PC-9 (cell line): Measurements from ENCODE around the gene CD6. TPM values are rescaled to one million over a fixed set of nuclear protein-coding genes. Genes with fewer than 3 reads are reported as not detected.

ENCODE experiments used
- BruUV-seq: library from RNA; stranded (reverse); fragments of 400-500 nt; replicated peaks from 2 replicates; lab custom pipeline; 2021; lab: Mats Ljungman, UMichigan
- CTCF ChIA-PET: fragments of 300-600 bp; sonication (Branson Sonifier 250); formaldehyde crosslinking; loops from one replicate; lab custom pipeline; 2022; ENCODE audit warnings: antibody characterized with exemption; lab: Charles Lee
- POLR2A ChIA-PET: fragments of 300-600 bp; sonication (Branson Sonifier 250); formaldehyde crosslinking; loops from one replicate; lab custom pipeline; 2022; ENCODE audit warnings: antibody characterized with exemption; ENCODE audit not compliant: unreplicated experiment; lab: Charles Lee
- DNase-seq, 2 experiments: peaks; one replicate each; pipeline versions ENCODE4 v3.0.0 to v3.0.0-alpha.2; 2015 to 2022; ENCODE audit warnings: mixed read lengths in 1 of 2
- H2AFZ ChIP-seq: fragments of 200-600 bp; sonication (generic); 2 replicates; pipeline ENCODE4 v1.8.1; 2017; ENCODE audit warnings: antibody characterized with exemption
- H3F3A ChIP-seq: fragments of 200-600 bp; sonication (generic); 2 replicates; pipeline ENCODE4 v1.8.1; 2017; ENCODE audit warnings: antibody characterized with exemption, mild to moderate bottlenecking, low read depth; ENCODE audit not compliant: insufficient read depth
- H3K27ac ChIP-seq: fragments of 200-600 bp; sonication (generic); 2 replicates; pipeline ENCODE4 v1.6.1; 2016; ENCODE audit warnings: mixed run types
- H3K27me3 ChIP-seq: fragments of 200-600 bp; sonication (generic); 2 replicates; pipeline ENCODE4 v1.6.1; 2016; ENCODE audit warnings: low read depth, mixed run types; ENCODE audit not compliant: insufficient read depth
- H3K36me3 ChIP-seq: fragments of 200-600 bp; sonication (generic); 2 replicates; pipeline ENCODE4 v1.6.1; 2016; ENCODE audit warnings: low read depth, mixed run types
- H3K4me1 ChIP-seq: fragments of 200-600 bp; sonication (generic); replicated peaks from 2 replicates; pipeline ENCODE4 v1.6.1; 2016; ENCODE audit warnings: mixed run types; ENCODE audit not compliant: insufficient read depth
- H3K4me2 ChIP-seq: fragments of 200-600 bp; sonication (generic); 2 replicates; pipeline ENCODE4 v1.6.1; 2017; ENCODE audit warnings: mixed run types
- H3K4me3 ChIP-seq: fragments of 200-600 bp; sonication (generic); 2 replicates; pipeline ENCODE4 v1.6.1; 2016; ENCODE audit warnings: mixed run types
- H3K79me2 ChIP-seq: fragments of 200-600 bp; sonication (generic); 2 replicates; pipeline ENCODE4 v1.6.1; 2017; ENCODE audit warnings: low read depth, mixed run types
- H3K9me2 ChIP-seq: fragments of 200-600 bp; sonication (generic); 2 replicates; pipeline ENCODE4 v1.8.1; 2017; ENCODE audit warnings: mild to moderate bottlenecking; ENCODE audit not compliant: insufficient read depth
- H3K9me3 ChIP-seq: fragments of 200-600 bp; sonication (generic); 2 replicates; pipeline ENCODE4 v1.8.1; 2016; ENCODE audit warnings: low read depth; ENCODE audit not compliant: insufficient read depth
- H4K20me1 ChIP-seq: fragments of 200-600 bp; sonication (generic); 2 replicates; pipeline ENCODE4 v1.8.1; 2017; ENCODE audit not compliant: insufficient read depth
- EZH2 ChIP-seq: fragments of 200-600 bp; sonication (generic); IDR thresholded peaks from 2 replicates; pipeline ENCODE4 v1.8.0; 2017; ENCODE audit warnings: antibody characterized with exemption, low read depth
- intact Hi-C: fragments of 100-400 bp; cut with micrococcal nuclease; formaldehyde crosslinking; loops from one replicate; pipeline ENCODE4 v1.10.0; 2022; ENCODE audit not compliant: unreplicated experiment
- total RNA-seq: library from RNA; stranded (reverse); gene quantifications from 2 replicates; pipeline ENCODE4 v1.2.3, GENCODE V29; 2021
- TF ChIP-seq, protein P1 (sequence below): fragments of 200-600 bp; sonication (generic); conservative IDR thresholded peaks from 2 replicates; pipeline ENCODE4 v1.6.1; 2017; ENCODE audit warnings: mixed run types, antibody characterized with exemption, mild to moderate bottlenecking, moderate library complexity

The CD6 gene
- total RNA-seq, 1 experiment from 2014 or later: 0.74 TPM

GRCh38 chr11:60978546-60979380 lies 7.3 kb downstream of the CD6 start:
- H3K4me2 ChIP-seq: no peak overlapping the region
- BruUV-seq: no TSS peak

DNA sequence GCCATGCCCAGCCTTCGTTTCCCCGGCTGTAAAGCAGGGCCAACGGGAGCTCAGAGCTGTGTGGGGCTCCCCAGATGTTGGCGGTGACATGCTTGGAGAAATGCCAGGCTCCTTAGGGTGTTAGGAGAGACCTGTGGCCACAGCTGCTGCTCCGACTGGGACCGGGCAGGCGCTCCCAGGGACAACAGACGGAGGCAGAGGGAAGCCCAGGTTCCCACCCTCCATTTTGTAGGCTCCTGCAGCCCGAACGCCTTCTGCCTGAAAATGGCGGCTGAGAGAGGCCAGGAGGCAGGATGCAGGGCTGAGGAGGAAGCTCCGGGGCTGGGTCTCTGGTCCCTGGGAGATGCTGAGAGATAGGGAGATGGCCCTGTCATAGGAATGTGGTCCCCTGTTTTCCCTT lies 10.0 kb downstream of the CD6 start:
- H3K36me3 ChIP-seq: no peaks in the 10 kb centered on the region
- POLR2A ChIA-PET: no interaction called here
- H3K9me2 ChIP-seq: no peaks in the 10 kb centered on the region
- no peaks in the 10 kb centered on the region for H4K20me1 ChIP-seq
- H3K4me3 ChIP-seq: no peak overlapping the region
- peaks cover 10% of the 10 kb centered on the region for H3K4me1 ChIP-seq
- no peak for TF ChIP-seq EZH2
- TF ChIP-seq, protein P1, sequence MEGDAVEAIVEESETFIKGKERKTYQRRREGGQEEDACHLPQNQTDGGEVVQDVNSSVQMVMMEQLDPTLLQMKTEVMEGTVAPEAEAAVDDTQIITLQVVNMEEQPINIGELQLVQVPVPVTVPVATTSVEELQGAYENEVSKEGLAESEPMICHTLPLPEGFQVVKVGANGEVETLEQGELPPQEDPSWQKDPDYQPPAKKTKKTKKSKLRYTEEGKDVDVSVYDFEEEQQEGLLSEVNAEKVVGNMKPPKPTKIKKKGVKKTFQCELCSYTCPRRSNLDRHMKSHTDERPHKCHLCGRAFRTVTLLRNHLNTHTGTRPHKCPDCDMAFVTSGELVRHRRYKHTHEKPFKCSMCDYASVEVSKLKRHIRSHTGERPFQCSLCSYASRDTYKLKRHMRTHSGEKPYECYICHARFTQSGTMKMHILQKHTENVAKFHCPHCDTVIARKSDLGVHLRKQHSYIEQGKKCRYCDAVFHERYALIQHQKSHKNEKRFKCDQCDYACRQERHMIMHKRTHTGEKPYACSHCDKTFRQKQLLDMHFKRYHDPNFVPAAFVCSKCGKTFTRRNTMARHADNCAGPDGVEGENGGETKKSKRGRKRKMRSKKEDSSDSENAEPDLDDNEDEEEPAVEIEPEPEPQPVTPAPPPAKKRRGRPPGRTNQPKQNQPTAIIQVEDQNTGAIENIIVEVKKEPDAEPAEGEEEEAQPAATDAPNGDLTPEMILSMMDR: no peak
- H3K9me3 ChIP-seq: no peaks in the 10 kb centered on the region
- intact Hi-C loops: no loop called here
- H3F3A ChIP-seq: peaks cover 10% of the 10 kb centered on the region; the same call in 1 of the 2 replicates
- no peak overlapping the region for H3K27ac ChIP-seq
- no peak for DNase-seq
- CTCF ChIA-PET: no interaction called here
- no peak overlapping the region for H3K4me2 ChIP-seq
- H2AFZ ChIP-seq: no peak overlapping the region
- BruUV-seq: no TSS peak
- no peaks in the 10 kb centered on the region for H3K79me2 ChIP-seq
- H3K27me3 ChIP-seq: 0 out of 2 replicates have a peak, but pooled peaks cover 6% of the 10 kb centered on the region

More at GRCh38 chr11:60978546-60979380, 7.3 kb downstream of the CD6 start:
- Histone ChIP-seq H3K79me2 (no peaks in the 10 kb centered on the region), H3K9me2 (no peaks in the 10 kb centered on the region), H3F3A (no peaks in the 10 kb centered on the region), H3K9me3 (no peaks in the 10 kb centered on the region), H3K36me3 (no peaks in the 10 kb centered on the region), H3K4me1 (no peaks in the 10 kb centered on the region), H3K27me3 (0 out of 2 replicates have a peak, but pooled peaks cover 6% of the 10 kb centered on the region), H4K20me1 (no peaks in the 10 kb centered on the region), H2AFZ (no peak overlapping the region), H3K4me3 (no peak overlapping the region), H3K27ac (no peak overlapping the region)
- ChIA-PET CTCF (no interaction called here), POLR2A (interaction anchor here (0.6 kb wide), 1 partner anchor 180 kb away, joined by 9 read pairs; no protein-coding TSS in a partner anchor)
- TF ChIP-seq, protein P1: no peak
- TF ChIP-seq EZH2: no peak
- intact Hi-C loops: no loop called here
- DNase-seq: no peak

GRCh38 chr11:60982184-60982583 lies 10.7 kb downstream of the CD6 start:
- peaks cover 16% of the 10 kb centered on the region for H3K4me1 ChIP-seq
- H3K9me2 ChIP-seq: no peaks in the 10 kb centered on the region
- H4K20me1 ChIP-seq: no peaks in the 10 kb centered on the region
- CTCF ChIA-PET: interaction anchor here (0.6 kb wide), 1 partner anchor 207 kb away, joined by 4 read pairs; no protein-coding TSS in a partner anchor
- no peaks in the 10 kb centered on the region for H3K9me3 ChIP-seq
- H3K36me3 ChIP-seq: no peaks in the 10 kb centered on the region
- no TSS peak for BruUV-seq
- intact Hi-C loops: no loop called here
- peaks cover 17% of the 10 kb centered on the region; the same call in 1 of the 2 replicates for H3F3A ChIP-seq
- no peak overlapping the region for H3K4me2 ChIP-seq
- TF ChIP-seq, protein P1: no peak
- TF ChIP-seq EZH2: no peak
- 0 out of 2 replicates have a peak, but pooled peaks cover 6% of the 10 kb centered on the region for H3K27me3 ChIP-seq
- H3K27ac ChIP-seq: no peak overlapping the region
- POLR2A ChIA-PET: no interaction called here
- DNase-seq: no peak
- H3K4me3 ChIP-seq: no peak overlapping the region
- H3K79me2 ChIP-seq: no peaks in the 10 kb centered on the region
- H2AFZ ChIP-seq: no peak overlapping the region
